Heart left ventricle (tissue), 16 donors: ENCODE results near the gene GRIP1. TPM values are rescaled to one million over a fixed set of nuclear protein-coding genes. Genes with fewer than 3 reads are reported as not detected.

Experiments
- ATAC-seq, 4 donors: fragments of 200-7000 bp; cut with Tn5 transposase; one replicate each; pipeline ENCODE4 v1.9.1; 2020 to 2022; ENCODE audit warnings: moderate library complexity in 4 of 4, mild to moderate bottlenecking in 3 of 4, moderate number of reproducible peaks in 1 of 4
- DNase-seq, 5 donors: peaks; one replicate each; pipeline ENCODE4 v3.0.0-alpha.2; 2020
- H3K27ac ChIP-seq, 12 donors: fragments of 200-600 bp; sonication (generic) in 4 of 12; one replicate each; pipeline versions ENCODE4 v1.5.0 to v1.8.0; 2016 to 2022; ENCODE audit warnings: mild to moderate bottlenecking in 2 of 12
- H3K27me3 ChIP-seq, 9 donors: fragments of 200-600 bp; sonication (generic) in 2 of 9; one replicate each; pipeline versions ENCODE4 v1.5.1 to v1.8.0; 2016 to 2022; ENCODE audit warnings: mild to moderate bottlenecking in 3 of 9
- H3K36me3 ChIP-seq, 9 donors: fragments of 200-600 bp; sonication (generic) in 2 of 9; one replicate each; pipeline versions ENCODE4 v1.5.0 to v1.8.0; 2018 to 2022; ENCODE audit warnings: mild to moderate bottlenecking in 2 of 9
- H3K4me1 ChIP-seq, 12 donors: fragments of 200-600 bp; sonication (generic) in 4 of 12; one replicate each; pipeline versions ENCODE4 v1.5.0 to v1.8.0; 2016 to 2022; ENCODE audit warnings: mild to moderate bottlenecking in 3 of 12
- H3K4me3 ChIP-seq, 12 donors: fragments of 200-600 bp; sonication (generic) in 4 of 12; one replicate each; pipeline versions ENCODE4 v1.5.0 to v1.8.0; 2017 to 2022; ENCODE audit warnings: mild to moderate bottlenecking in 9 of 12, moderate library complexity in 4 of 12
- H3K9me3 ChIP-seq, 12 donors: fragments of 200-600 bp; sonication (generic) in 4 of 12; one replicate each; pipeline versions ENCODE4 v1.5.0 to v1.8.0; 2016 to 2022; ENCODE audit warnings: mild to moderate bottlenecking in 1 of 12
- POLR2A ChIP-seq, 2 donors: fragments of 450-650 bp; IDR thresholded peaks; one replicate each; pipeline ENCODE4 v1.6.1; 2017; ENCODE audit warnings: antibody characterized with exemption in 2 of 2, mild to moderate bottlenecking in 2 of 2, moderate library complexity in 2 of 2
- WGBS, 4 donors: extraction: QIAGEN DNeasy Blood & Tissue Kit in 2 of 4; methylation state at CpG; one replicate each; pipeline versions ENCODE4 v1.1.5 to v1.1.7; 2013 to 2018; 5-methylcytosine and 5-hydroxymethylcytosine counted together
- intact Hi-C, 10 donors: fragments of 100-400 bp; cut with DNase I; formaldehyde crosslinking; loops; one replicate each; pipeline versions ENCODE4 v1.11.1 to v1.14.2; 2022
- polyA plus RNA-seq, 2 donors: library from polyadenylated mRNA; stranded (reverse); fragments of 200-250 nt; gene quantifications; one replicate each; pipeline ENCODE4 v1.2.3, GENCODE V29; 2013
- total RNA-seq, 9 donors: library from RNA; depleted of rRNA in 2 of 9; stranded (reverse); fragments of >200 nt in 2 of 9; fragmentation: NEBNext Ultra II Directional in 3 of 9; extraction: Animal tissue kit (Norgen Biotek cat#: 25700) in 3 of 9; gene quantifications; one replicate each; pipeline versions ENCODE4 v1.1.0 to v1.2.4, GENCODE V29; 2016 to 2023
- TF ChIP-seq, protein P1 (sequence below), 12 donors: fragments of 200-600 bp; sonication (generic) in 4 of 12; IDR thresholded peaks; one replicate each; pipeline versions ENCODE4 v1.5.0 to v1.8.0; 2018 to 2022; ENCODE audit warnings: antibody characterized with exemption in 12 of 12, mild to moderate bottlenecking in 5 of 12
- donor health status: ischemic (EF 13 %, LVEDD 7.1; RV severe dilation, severe dysfunction).
- donor health status: healthy with polysubstance abuse.
- donor health status: DM: no; HTN: yes; CAD: no.
- donor health status: DM: no; HTN: no; CAD: no.
- donor health status: ischemic (EF 25% LVEDD 6.9; RV normal size, moderate dysfunction).
- donor health status: ischemic (EF 25% LVEDD 5.7; RV mildly dilated, moderate dysfunction).
- donor health status: healthy.
- donor health status: DM: yes; HTN: yes; CAD: no.
- donor health status: ischemic (EF 35%, LVEDD 5.7; RV mildly dilated, moderate dysfunction).
- donor health status: nonischemic (EF 11% LVEDD 7.7; RV severe dilation, severe dysfunction).
- donor health status: DM: yes; HTN: yes; CAD: no.
- donor health status: PGD.
- donor health status: ischemic (EF 29% LVEDD 5.4; RV normal size, mild dysfunction).
- donor health status: nonischemic (EF 23%, LVEDD 6.1; RV moderate dilation, normal function).

The GRIP1 gene
- total and polyA plus RNA-seq, 11 donors = 0.30 to 8.4 (median 1.5) TPM

DNA sequence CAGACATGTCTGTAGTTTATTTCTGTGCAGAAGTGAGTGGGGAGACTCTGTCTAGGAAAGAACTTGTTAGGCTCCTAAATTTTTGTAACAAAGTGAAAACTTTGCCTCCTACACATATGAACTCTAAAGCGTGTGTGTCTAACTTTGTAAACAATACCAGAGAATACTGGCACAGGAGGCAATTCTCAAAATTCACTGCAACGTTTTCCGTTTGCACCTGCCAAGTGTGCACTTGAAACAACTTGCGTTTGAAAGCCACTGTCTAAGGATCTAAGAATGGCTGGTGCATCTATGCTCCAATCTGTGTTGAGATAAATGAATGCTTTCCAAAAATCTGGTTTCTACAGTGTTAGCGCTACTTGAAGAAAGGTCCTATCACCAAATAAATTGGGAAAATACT is 15.3 kb downstream of the GRIP1 start:
- no peaks in the 10 kb centered on the region for H3K36me3 ChIP-seq
- 50 to 65% (median 53%) methylated on average over 5 of the region's 5 CpGs for WGBS, 4 donors
- H3K27ac ChIP-seq = no peak overlapping the region
- peaks cover 0 to 4% (median 0%) of the 10 kb centered on the region in 9 donors for H3K27me3 ChIP-seq
- ATAC-seq = no peak
- H3K4me1 ChIP-seq = no peaks in the 10 kb centered on the region
- TF ChIP-seq, protein P1, sequence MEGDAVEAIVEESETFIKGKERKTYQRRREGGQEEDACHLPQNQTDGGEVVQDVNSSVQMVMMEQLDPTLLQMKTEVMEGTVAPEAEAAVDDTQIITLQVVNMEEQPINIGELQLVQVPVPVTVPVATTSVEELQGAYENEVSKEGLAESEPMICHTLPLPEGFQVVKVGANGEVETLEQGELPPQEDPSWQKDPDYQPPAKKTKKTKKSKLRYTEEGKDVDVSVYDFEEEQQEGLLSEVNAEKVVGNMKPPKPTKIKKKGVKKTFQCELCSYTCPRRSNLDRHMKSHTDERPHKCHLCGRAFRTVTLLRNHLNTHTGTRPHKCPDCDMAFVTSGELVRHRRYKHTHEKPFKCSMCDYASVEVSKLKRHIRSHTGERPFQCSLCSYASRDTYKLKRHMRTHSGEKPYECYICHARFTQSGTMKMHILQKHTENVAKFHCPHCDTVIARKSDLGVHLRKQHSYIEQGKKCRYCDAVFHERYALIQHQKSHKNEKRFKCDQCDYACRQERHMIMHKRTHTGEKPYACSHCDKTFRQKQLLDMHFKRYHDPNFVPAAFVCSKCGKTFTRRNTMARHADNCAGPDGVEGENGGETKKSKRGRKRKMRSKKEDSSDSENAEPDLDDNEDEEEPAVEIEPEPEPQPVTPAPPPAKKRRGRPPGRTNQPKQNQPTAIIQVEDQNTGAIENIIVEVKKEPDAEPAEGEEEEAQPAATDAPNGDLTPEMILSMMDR (IDR thresholded peaks at IDR 0.05) = no peak
- no peak for TF ChIP-seq POLR2A (IDR thresholded peaks at IDR 0.05)
- intact Hi-C loops = no loop called here
- DNase-seq = no peak
- H3K4me3 ChIP-seq = no peak overlapping the region
- no peaks in the 10 kb centered on the region for H3K9me3 ChIP-seq

DNA sequence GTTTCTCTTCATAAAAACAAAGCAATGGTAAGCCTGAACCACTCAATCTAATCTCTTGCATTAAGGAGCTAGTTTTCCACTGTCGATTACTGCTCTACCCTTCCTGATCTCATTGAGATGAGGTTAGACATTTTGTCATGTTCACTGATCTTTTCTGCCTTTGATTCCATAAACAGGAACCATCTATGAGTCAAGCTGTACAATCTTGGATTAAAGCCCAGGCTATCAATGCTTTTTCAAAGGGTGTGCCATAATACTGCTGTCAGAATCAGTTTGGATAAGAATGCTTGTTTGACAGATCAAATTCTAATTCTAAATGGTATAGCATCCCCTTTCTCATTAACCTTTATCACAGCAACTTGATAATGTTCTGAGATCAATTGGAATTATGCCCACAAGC is 16.1 kb downstream of the GRIP1 start:
- no peaks in the 10 kb centered on the region for H3K4me1 ChIP-seq
- WGBS, 4 donors = 15 to 33% (median 18%) methylated on average over 1 of the region's 1 CpG
- TF ChIP-seq POLR2A (IDR thresholded peaks at IDR 0.05) = no peak
- TF ChIP-seq, protein P1 (IDR thresholded peaks at IDR 0.05) = no peak
- no peak overlapping the region for H3K27ac ChIP-seq
- no peak overlapping the region for H3K4me3 ChIP-seq
- peaks cover 0 to 4% (median 0%) of the 10 kb centered on the region in 9 donors for H3K27me3 ChIP-seq
- H3K9me3 ChIP-seq = no peaks in the 10 kb centered on the region
- H3K36me3 ChIP-seq = no peaks in the 10 kb centered on the region
- no peak for ATAC-seq
- DNase-seq = no peak
- intact Hi-C loops = no loop called here

DNA sequence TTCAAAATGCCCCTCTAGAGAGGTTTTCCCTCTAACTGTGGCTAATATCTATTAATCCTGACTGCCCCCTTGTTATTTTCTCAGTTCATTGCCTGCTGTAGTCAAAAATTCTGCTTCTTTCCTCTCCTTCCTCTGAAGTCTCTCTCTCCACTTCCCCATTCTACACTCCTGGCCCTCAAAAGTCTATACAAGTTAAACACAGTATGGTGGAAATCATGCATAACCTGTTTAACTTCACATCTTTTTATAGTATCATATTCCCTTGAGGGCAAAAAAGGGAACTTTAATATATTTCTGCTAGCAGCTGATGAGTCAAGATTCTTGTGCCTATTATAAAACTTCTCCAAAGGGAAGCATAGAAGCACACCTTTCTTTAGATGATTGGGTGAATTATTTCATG is 16.7 kb downstream of the GRIP1 start:
- H3K4me1 ChIP-seq = no peaks in the 10 kb centered on the region
- no peaks in the 10 kb centered on the region for H3K36me3 ChIP-seq
- intact Hi-C loops = no loop called here
- TF ChIP-seq, protein P1 (IDR thresholded peaks at IDR 0.05) = no peak
- TF ChIP-seq POLR2A (IDR thresholded peaks at IDR 0.05) = no peak
- H3K27ac ChIP-seq = no peak overlapping the region
- no peak for DNase-seq
- ATAC-seq = no peak
- peaks cover 0 to 5% (median 0%) of the 10 kb centered on the region in 9 donors for H3K27me3 ChIP-seq
- no peaks in the 10 kb centered on the region for H3K9me3 ChIP-seq
- H3K4me3 ChIP-seq = no peak overlapping the region

DNA sequence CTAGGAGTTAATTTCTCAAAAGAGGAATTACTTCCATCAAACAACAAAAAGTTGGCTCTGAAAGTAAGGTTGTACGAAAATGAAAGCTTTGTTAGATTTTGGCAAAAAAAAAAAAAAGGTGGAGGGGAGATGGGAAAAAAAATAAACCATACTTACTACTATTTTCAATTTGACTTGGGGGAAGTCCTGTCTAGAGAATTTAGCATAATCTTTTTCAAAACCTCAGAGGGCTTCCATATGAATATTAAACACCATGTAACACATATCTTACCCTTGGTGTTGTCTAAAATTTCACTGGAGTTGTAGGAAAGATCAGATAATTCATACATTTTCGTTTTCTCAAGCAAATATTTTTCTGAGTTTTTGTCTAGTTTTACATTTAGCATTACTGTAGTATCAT is 17.5 kb downstream of the GRIP1 start:
- no peak overlapping the region for H3K4me3 ChIP-seq
- intact Hi-C loops = no loop called here
- H3K4me1 ChIP-seq = no peaks in the 10 kb centered on the region
- DNase-seq (no peak), ATAC-seq (no peak)
- H3K27me3 ChIP-seq = peaks cover 0 to 13% (median 0%) of the 10 kb centered on the region in 9 donors
- 45 to 59% (median 49%) methylated on average over 2 of the region's 2 CpGs for WGBS, 4 donors
- H3K27ac ChIP-seq = no peak overlapping the region
- TF ChIP-seq, protein P1 (IDR thresholded peaks at IDR 0.05) = no peak
- no peak for TF ChIP-seq POLR2A (IDR thresholded peaks at IDR 0.05)
- no peaks in the 10 kb centered on the region for H3K36me3 ChIP-seq
- H3K9me3 ChIP-seq = no peaks in the 10 kb centered on the region
